Right lobe of liver (tissue), 4 donors: ENCODE results near the gene UVRAG.

Source experiments
- CTCF ChIP-seq, 4 donors: fragments of 200-600 bp in 3 of 4; fragments of 450-650 bp in 1 of 4; IDR thresholded peaks; one replicate each; pipeline versions ENCODE4 v1.5.1 to v1.8.0; 2016 to 2022; ENCODE audit warnings: antibody characterized with exemption in 4 of 4, mild to moderate bottlenecking in 2 of 4
- POLR2A ChIP-seq: fragments of 450-650 bp; IDR thresholded peaks from one replicate; pipeline ENCODE4 v1.6.1; 2017; ENCODE audit warnings: antibody characterized with exemption, mild to moderate bottlenecking
- donor health status: DM: no; HTN: no; CAD: no.
- donor health status: DM: no; HTN: no; CAD: no.
- donor health status: DM: no; HTN: yes; CAD: no.

- TF ChIP-seq CTCF (IDR thresholded peaks at IDR 0.05) (no peak), POLR2A (no peak)
Observed at GRCh38 chr11:75836417-75836816, 21.4 kb downstream of the UVRAG start.
